SK-N-SH treated with all-trans-retinoic acid at 6 μM for 48 hours (cell line): ENCODE data around the gene UGP2.
"Not testable (repeated sequence)": the region's sequence is repeated elsewhere in the genome, so short reads cannot be mapped to it uniquely, and the experiment has no call there.

Experiments used
- ATAC-seq: fragments of 200-7000 bp; cut with Tn5 transposase; 3 replicates; pipeline ENCODE4 v1.9.1; 2020; ENCODE audit warnings: mild to moderate bottlenecking, moderate library complexity
- ARNTL ChIP-seq: fragments of 450-650 bp; formaldehyde crosslinking; IDR thresholded peaks from 2 replicates; pipeline ENCODE4 v1.5.0; 2020; ENCODE audit warnings: low read depth, mild to moderate bottlenecking, moderate library complexity, borderline replicate concordance
- BACH2 ChIP-seq: fragments of 250-450 bp; sonication (Bioruptor Pico); IDR thresholded peaks from 2 replicates; pipeline ENCODE4 v1.9.0; 2021; ENCODE audit warnings: mild to moderate bottlenecking, borderline replicate concordance
- CREB5 ChIP-seq: fragments of 250-450 bp; sonication (Bioruptor Pico); IDR thresholded peaks from 2 replicates; pipeline ENCODE4 v1.5.1; 2020; ENCODE audit warnings: low read depth, mild to moderate bottlenecking, moderate library complexity
- CSDC2 ChIP-seq: fragments of 250-450 bp; sonication (Bioruptor Pico); IDR thresholded peaks from 2 replicates; pipeline ENCODE4 v1.5.0; 2020; ENCODE audit warnings: mild to moderate bottlenecking, moderate library complexity
- ESRRG ChIP-seq: fragments of 250-450 bp; sonication (Bioruptor Pico); IDR thresholded peaks from 2 replicates; pipeline ENCODE4 v1.6.1; 2021; ENCODE audit warnings: mild to moderate bottlenecking
- GLIS3 ChIP-seq: fragments of 250-450 bp; sonication (Bioruptor Pico); IDR thresholded peaks from 2 replicates; pipeline ENCODE4 v1.5.0; 2020; ENCODE audit warnings: mild to moderate bottlenecking, moderate library complexity
- ISL1 ChIP-seq: fragments of 250-450 bp; sonication (Bioruptor Pico); IDR thresholded peaks from 2 replicates; pipeline ENCODE4 v2.1.2; 2022; ENCODE audit warnings: mild to moderate bottlenecking, moderate library complexity
- OSR1 ChIP-seq: fragments of 250-450 bp; sonication (Bioruptor Pico); IDR thresholded peaks from 2 replicates; pipeline ENCODE4 v1.8.0; 2022; ENCODE audit warnings: moderate library complexity, mild to moderate bottlenecking, inconsistent platforms
- PPARA ChIP-seq: fragments of 250-450 bp; sonication (Bioruptor Pico); IDR thresholded peaks from 2 replicates; pipeline ENCODE4 v1.5.0; 2020; ENCODE audit warnings: mild to moderate bottlenecking, borderline replicate concordance
- RARB ChIP-seq: fragments of 250-450 bp; sonication (Bioruptor Pico); IDR thresholded peaks from 2 replicates; pipeline ENCODE4 v1.8.0; 2021; ENCODE audit warnings: mild to moderate bottlenecking, moderate library complexity
- TCF4 ChIP-seq: fragments of 250-450 bp; sonication (Bioruptor Pico); IDR thresholded peaks from 2 replicates; pipeline ENCODE4 v1.8.0; 2021; ENCODE audit warnings: mild to moderate bottlenecking, moderate library complexity, borderline replicate concordance
- TOX ChIP-seq: fragments of 250-450 bp; sonication (Bioruptor Pico); IDR thresholded peaks from 2 replicates; pipeline ENCODE4 v1.8.0; 2021; ENCODE audit warnings: mild to moderate bottlenecking, moderate library complexity, borderline replicate concordance
- TSHZ2 ChIP-seq: fragments of 250-450 bp; sonication (Bioruptor Pico); IDR thresholded peaks from 2 replicates; pipeline ENCODE4 v1.5.0; 2020; ENCODE audit warnings: mild to moderate bottlenecking, moderate library complexity
- ZC3H10 ChIP-seq: fragments of 250-450 bp; sonication (Bioruptor Pico); IDR thresholded peaks from 2 replicates; pipeline ENCODE4 v1.5.1; 2021; ENCODE audit warnings: mild to moderate bottlenecking, moderate library complexity
- ZFP3 ChIP-seq: fragments of 250-450 bp; sonication (Bioruptor Pico); IDR thresholded peaks from 2 replicates; pipeline ENCODE4 v1.5.0; 2020; ENCODE audit warnings: mild to moderate bottlenecking, moderate library complexity
- ZFP30 ChIP-seq: fragments of 450-650 bp; formaldehyde crosslinking; IDR thresholded peaks from 2 replicates; pipeline ENCODE4 v1.5.0; 2022; ENCODE audit warnings: mild to moderate bottlenecking, moderate library complexity
- ZNF565 ChIP-seq: fragments of 450-650 bp; formaldehyde crosslinking; conservative IDR thresholded peaks from 2 replicates; pipeline ENCODE4 v1.5.0; 2020; ENCODE audit warnings: low read depth, mild to moderate bottlenecking, moderate library complexity
- ZNF70 ChIP-seq: fragments of 450-650 bp; formaldehyde crosslinking; IDR thresholded peaks from 2 replicates; pipeline ENCODE4 v1.5.0; 2020; ENCODE audit warnings: mild to moderate bottlenecking, moderate library complexity
- ZNF8 ChIP-seq: fragments of 450-650 bp; formaldehyde crosslinking; IDR thresholded peaks from 2 replicates; pipeline ENCODE4 v1.5.0; 2020; ENCODE audit warnings: mild to moderate bottlenecking, moderate library complexity
- TF ChIP-seq, protein P1 (sequence below): fragments of 250-450 bp; sonication (Bioruptor Pico); IDR thresholded peaks from 2 replicates; pipeline ENCODE4 v1.8.0; 2021; ENCODE audit warnings: low read depth, mild to moderate bottlenecking, moderate library complexity, borderline replicate concordance
- TF ChIP-seq, protein P2 (sequence below): fragments of 250-450 bp; sonication (Bioruptor Pico); IDR thresholded peaks from 2 replicates; pipeline ENCODE4 v1.5.1; 2021; ENCODE audit warnings: mild to moderate bottlenecking, moderate library complexity

The UGP2 gene

GRCh38 chr2:63844616-63845015 is 2.9 kb downstream of the UGP2 start:
- no peak for TF ChIP-seq OSR1 (CRISPR knock-in tag)
- no peak for TF ChIP-seq BACH2 (CRISPR knock-in tag)
- no peak for TF ChIP-seq PPARA (CRISPR knock-in tag)
- TF ChIP-seq TOX, result no peak
- TF ChIP-seq, protein P1, sequence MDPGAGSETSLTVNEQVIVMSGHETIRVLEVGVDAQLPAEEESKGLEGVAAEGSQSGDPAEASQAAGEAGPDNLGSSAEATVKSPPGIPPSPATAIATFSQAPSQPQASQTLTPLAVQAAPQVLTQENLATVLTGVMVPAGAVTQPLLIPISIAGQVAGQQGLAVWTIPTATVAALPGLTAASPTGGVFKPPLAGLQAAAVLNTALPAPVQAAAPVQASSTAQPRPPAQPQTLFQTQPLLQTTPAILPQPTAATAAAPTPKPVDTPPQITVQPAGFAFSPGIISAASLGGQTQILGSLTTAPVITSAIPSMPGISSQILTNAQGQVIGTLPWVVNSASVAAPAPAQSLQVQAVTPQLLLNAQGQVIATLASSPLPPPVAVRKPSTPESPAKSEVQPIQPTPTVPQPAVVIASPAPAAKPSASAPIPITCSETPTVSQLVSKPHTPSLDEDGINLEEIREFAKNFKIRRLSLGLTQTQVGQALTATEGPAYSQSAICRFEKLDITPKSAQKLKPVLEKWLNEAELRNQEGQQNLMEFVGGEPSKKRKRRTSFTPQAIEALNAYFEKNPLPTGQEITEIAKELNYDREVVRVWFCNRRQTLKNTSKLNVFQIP, result no peak
- no peak for TF ChIP-seq CSDC2
- TF ChIP-seq ZFP3 (CRISPR knock-in tag), result no peak
- TF ChIP-seq ISL1, result no peak
- no peak for TF ChIP-seq ZNF8
- no peak for TF ChIP-seq ARNTL (CRISPR knock-in tag)
- no peak for TF ChIP-seq CREB5
- TF ChIP-seq RARB (CRISPR knock-in tag), result no peak
- no peak for TF ChIP-seq ZFP30 (CRISPR knock-in tag)
- TF ChIP-seq GLIS3 (CRISPR knock-in tag), result no peak
- no peak for TF ChIP-seq ESRRG (CRISPR knock-in tag)
- no peak for ATAC-seq

- ATAC-seq, result no peak
- TF ChIP-seq CSDC2 (no peak), TCF4 (no peak), RARB (CRISPR knock-in tag) (no peak), TSHZ2 (CRISPR knock-in tag) (no peak), ZC3H10 (CRISPR knock-in tag) (no peak), ZFP30 (CRISPR knock-in tag) (no peak), GLIS3 (CRISPR knock-in tag) (no peak), ZNF8 (no peak), ZNF70 (no peak), ARNTL (CRISPR knock-in tag) (no peak), CREB5 (no peak), ZFP3 (CRISPR knock-in tag) (no peak), BACH2 (CRISPR knock-in tag) (no peak), ZNF565 (no peak), TOX (no peak), OSR1 (CRISPR knock-in tag) (no peak)
Measured at GRCh38 chr2:63845866-63846265, 4.2 kb downstream of the UGP2 start.

DNA sequence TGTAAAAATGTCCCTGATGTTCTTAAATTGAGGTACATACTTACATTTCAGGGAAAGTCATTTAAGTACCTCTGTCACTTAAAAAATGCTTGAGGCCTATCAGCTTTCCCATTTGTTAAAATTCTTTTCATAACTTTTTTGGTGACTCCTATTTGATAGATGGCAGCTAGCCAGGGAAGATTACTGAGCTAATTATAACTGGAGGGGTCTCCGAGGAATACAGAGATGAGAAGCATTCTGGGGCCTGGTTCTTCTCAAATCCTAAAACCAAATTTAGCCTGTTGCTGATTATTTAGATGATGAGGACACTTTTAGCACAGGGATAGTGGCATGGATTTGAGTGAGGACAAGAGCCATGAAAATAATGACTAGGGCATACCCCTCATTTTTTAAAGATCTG is 4.8 kb downstream of the UGP2 start:
- ATAC-seq, result no peak
- TF ChIP-seq, protein P2, sequence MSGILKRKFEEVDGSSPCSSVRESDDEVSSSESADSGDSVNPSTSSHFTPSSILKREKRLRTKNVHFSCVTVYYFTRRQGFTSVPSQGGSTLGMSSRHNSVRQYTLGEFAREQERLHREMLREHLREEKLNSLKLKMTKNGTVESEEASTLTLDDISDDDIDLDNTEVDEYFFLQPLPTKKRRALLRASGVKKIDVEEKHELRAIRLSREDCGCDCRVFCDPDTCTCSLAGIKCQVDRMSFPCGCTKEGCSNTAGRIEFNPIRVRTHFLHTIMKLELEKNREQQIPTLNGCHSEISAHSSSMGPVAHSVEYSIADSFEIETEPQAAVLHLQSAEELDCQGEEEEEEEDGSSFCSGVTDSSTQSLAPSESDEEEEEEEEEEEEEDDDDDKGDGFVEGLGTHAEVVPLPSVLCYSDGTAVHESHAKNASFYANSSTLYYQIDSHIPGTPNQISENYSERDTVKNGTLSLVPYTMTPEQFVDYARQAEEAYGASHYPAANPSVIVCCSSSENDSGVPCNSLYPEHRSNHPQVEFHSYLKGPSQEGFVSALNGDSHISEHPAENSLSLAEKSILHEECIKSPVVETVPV (CRISPR knock-in tag), result no peak
- TF ChIP-seq TCF4 (0 out of 2 replicates have a peak, but pooled peaks have one; percentile 59), CSDC2 (no peak), BACH2 (CRISPR knock-in tag) (no peak), CREB5 (peak; percentile 76; the same call in 1 of the 2 replicates), ISL1 (peak; percentile 95), ZC3H10 (CRISPR knock-in tag) (no peak), ESRRG (CRISPR knock-in tag) (peak; percentile 75; the same call in 1 of the 2 replicates), TSHZ2 (CRISPR knock-in tag) (peak; percentile 85; the same call in 1 of the 2 replicates)

GRCh38 chr2:63847571-63847970 is 5.9 kb downstream of the UGP2 start:
- ATAC-seq, result not testable (repeated sequence)
